ENCODE measurements around the gene DENND6A.

The DENND6A gene

DNA sequence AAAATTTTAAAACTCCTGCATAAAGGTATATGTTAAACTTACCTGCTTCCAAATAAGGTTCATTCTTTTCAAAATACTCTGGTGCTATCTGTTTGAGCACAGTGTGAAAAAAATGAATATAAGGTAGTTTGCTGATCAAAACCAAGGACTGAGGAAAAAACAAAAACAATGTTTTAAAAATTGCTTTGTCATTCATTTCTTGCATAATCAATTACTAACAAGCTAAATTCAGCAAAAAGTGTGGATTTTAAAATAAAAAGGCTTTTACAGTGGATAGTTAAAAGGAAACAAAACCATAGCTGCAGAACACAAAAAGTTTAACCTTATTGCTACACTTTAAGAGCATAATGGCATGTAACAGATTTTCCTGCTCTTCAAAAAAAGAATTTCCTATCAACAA, 31.5 kb downstream of the DENND6A start:
- Histone ChIP-seq H3K9me3 (no peaks in the 10 kb centered on the region), H3K4me3 (no peak overlapping the region), H3K36me3 (peaks cover 46 to 75% (median 58%) of the 10 kb centered on the region in 3 donors), H3K4me1 (no peaks in the 10 kb centered on the region), H3K27ac (no peak overlapping the region), H3K27me3 (no peaks in the 10 kb centered on the region)
- TF ChIP-seq CTCF (IDR thresholded peaks at IDR 0.05): no peak
- intact Hi-C loops (cut with DNase I; ENCODE audit: low total_unique reads): no loop called here
- DNase-seq: no peak

DNA sequence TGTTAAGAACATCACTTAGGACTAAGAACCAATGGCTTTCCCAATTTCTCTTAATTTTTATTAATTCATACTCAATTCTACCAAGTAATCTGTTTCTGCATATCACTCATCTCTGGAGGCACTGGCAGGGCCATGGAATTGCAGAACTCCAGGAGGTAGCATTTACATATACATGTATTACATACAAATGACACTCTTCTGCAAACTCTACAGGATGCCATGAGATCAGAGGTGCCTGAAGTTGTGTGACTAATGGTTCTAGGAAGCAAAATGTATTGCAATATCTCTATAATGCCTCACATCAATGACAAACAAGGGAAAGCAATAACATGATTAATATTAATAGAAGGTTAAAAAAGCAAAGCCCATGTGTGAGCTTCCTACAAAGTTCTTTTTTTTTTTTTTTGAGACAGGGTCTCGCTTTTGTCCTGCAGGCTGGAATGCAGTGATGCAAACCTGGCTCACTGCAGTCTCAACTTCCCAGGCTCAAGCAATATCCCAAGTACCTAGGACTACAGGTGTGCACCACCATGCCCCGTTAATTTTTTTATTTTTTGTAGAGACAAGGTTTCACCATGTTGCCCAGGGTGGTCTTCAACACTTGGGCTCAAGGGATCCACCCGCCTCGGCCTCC, 33.0 kb downstream of the DENND6A start:
- TF ChIP-seq CTCF (IDR thresholded peaks at IDR 0.05): no peak
- intact Hi-C loops (cut with DNase I; ENCODE audit: low total_unique reads): no loop called here
- peaks cover 47 to 68% (median 66%) of the 10 kb centered on the region in 3 donors for H3K36me3 ChIP-seq
- no peak for DNase-seq
- H3K27ac ChIP-seq: no peak overlapping the region
- no peaks in the 10 kb centered on the region for H3K27me3 ChIP-seq
- no peaks in the 10 kb centered on the region for H3K4me1 ChIP-seq
- H3K4me3 ChIP-seq: no peak overlapping the region
- no peaks in the 10 kb centered on the region for H3K9me3 ChIP-seq

DNA sequence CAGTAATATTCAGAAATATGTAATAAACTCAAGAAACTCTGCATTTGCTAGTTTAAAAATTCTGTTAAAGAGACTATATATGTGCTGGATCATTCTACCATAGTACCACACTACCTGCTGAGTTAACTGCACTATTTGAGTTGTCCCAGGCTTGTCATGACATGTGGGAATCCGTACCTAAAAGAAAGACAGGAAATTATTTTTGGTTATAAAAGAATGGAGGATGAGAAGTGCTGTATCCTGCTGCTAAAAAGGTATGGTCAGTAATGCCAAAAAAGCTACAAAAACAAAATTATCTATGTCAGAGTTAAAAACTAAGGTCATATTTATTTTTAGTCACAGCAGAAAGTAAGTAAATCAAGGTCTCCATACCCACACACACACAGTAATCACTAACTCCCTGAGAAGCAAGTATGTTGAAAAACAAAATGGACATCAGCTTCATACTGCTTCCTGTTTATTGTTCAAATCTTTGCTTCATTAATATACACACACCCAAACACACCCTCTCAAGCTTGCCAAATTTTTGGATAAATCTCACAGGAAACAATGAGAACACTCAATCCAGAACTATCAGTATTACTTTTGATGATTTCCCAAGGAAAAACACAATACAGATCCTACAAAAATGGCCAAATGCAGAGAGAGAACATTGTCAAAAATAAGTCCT, 33.7 kb downstream of the DENND6A start:
- H3K36me3 ChIP-seq: peaks cover 54 to 68% (median 67%) of the 10 kb centered on the region in 3 donors
- DNase-seq: no peak
- TF ChIP-seq CTCF (IDR thresholded peaks at IDR 0.05): no peak
- H3K4me3 ChIP-seq: no peak overlapping the region
- H3K27me3 ChIP-seq: no peaks in the 10 kb centered on the region
- intact Hi-C loops (cut with DNase I; ENCODE audit: low total_unique reads): no loop called here
- H3K27ac ChIP-seq: no peak overlapping the region
- H3K9me3 ChIP-seq: no peaks in the 10 kb centered on the region
- no peaks in the 10 kb centered on the region for H3K4me1 ChIP-seq

DNA sequence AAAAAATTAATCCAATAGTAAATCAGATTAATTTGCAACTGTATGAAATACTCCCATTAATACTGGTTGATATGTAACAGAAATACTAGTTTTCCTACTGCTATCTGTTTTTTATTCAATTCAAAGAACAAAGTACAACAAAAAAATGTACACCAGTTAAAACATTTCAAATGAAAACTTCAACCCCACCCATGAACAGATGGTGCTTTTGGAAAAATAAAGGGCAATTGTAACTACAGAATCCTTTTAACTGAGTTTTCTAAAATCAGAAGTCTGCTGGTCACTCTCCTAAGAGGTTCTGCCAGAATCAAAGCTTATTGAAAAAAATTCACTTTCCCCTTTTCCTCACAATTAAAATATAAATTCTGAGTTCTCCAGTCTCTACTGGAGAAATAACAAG, 34.3 kb downstream of the DENND6A start:
- Histone ChIP-seq H3K4me1 (no peaks in the 10 kb centered on the region), H3K36me3 (peaks cover 50 to 71% (median 64%) of the 10 kb centered on the region in 3 donors), H3K27me3 (no peaks in the 10 kb centered on the region), H3K9me3 (no peaks in the 10 kb centered on the region), H3K4me3 (no peak overlapping the region), H3K27ac (no peak overlapping the region)
- intact Hi-C loops (cut with DNase I; ENCODE audit: low total_unique reads): no loop called here
- TF ChIP-seq CTCF (IDR thresholded peaks at IDR 0.05): no peak
- DNase-seq: no peak

GRCh38 chr3:57655727-57656126, 37.1 kb downstream of the DENND6A start:
- no peak for TF ChIP-seq CTCF (IDR thresholded peaks at IDR 0.05)
- Histone ChIP-seq H3K4me1 (no peaks in the 10 kb centered on the region), H3K9me3 (no peaks in the 10 kb centered on the region), H3K27ac (no peak overlapping the region), H3K4me3 (no peak overlapping the region), H3K27me3 (no peaks in the 10 kb centered on the region), H3K36me3 (peaks cover 43 to 69% (median 58%) of the 10 kb centered on the region in 3 donors)
- DNase-seq: no peak
- intact Hi-C loops (cut with DNase I; ENCODE audit: low total_unique reads): no loop called here
